Measurements from ENCODE around the gene HSPB3.
A peak's percentile ranks its signal among the peaks of the same experiment; 100 is the strongest.

GRCh38 chr5:54443270-54443669 lies 12.2 kb upstream of the HSPB3 start:
- TF ChIP-seq SP2 (IDR thresholded peaks at IDR 0.05; ENCODE audit: low read length) (no peak), POLR2AphosphoS5 (IDR thresholded peaks at IDR 0.05; ENCODE audit: low read depth, low read length) (no peak), SP1 (IDR thresholded peaks at IDR 0.05; ENCODE audit: low read depth, low read length) (no peak), CTCF (IDR thresholded peaks at IDR 0.05; ENCODE audit: control extremely low read depth in 1 of 3, insufficient read depth in 1 of 3, low read depth in 1 of 3, low read length in 3 of 3) (peak in 2 of 3 experiments; percentile 47 to 58; a peak in 2 of 4 replicates), TBP (IDR thresholded peaks at IDR 0.05; ENCODE audit: low read depth, low read length) (no peak), SRF (IDR thresholded peaks at IDR 0.05; ENCODE audit: low read depth, low read length) (no peak), POLR2A (IDR thresholded peaks at IDR 0.05; ENCODE audit: control extremely low read depth in 1 of 2, low read depth in 2 of 2, low read length in 2 of 2) (no peak), USF2 (IDR thresholded peaks at IDR 0.05; ENCODE audit: low read length) (no peak), EGR1 (IDR thresholded peaks at IDR 0.05; ENCODE audit: borderline replicate concordance, low read depth, low read length) (no peak)

Data from H1 (cell line).